LoVo (cell line): Measurements from ENCODE around the gene SSNA1.

Source experiments
- DNase-seq: peaks from one replicate; pipeline ENCODE4 v3.0.0-alpha.2; 2016; ENCODE audit warnings: low spot score

The SSNA1 gene

DNA sequence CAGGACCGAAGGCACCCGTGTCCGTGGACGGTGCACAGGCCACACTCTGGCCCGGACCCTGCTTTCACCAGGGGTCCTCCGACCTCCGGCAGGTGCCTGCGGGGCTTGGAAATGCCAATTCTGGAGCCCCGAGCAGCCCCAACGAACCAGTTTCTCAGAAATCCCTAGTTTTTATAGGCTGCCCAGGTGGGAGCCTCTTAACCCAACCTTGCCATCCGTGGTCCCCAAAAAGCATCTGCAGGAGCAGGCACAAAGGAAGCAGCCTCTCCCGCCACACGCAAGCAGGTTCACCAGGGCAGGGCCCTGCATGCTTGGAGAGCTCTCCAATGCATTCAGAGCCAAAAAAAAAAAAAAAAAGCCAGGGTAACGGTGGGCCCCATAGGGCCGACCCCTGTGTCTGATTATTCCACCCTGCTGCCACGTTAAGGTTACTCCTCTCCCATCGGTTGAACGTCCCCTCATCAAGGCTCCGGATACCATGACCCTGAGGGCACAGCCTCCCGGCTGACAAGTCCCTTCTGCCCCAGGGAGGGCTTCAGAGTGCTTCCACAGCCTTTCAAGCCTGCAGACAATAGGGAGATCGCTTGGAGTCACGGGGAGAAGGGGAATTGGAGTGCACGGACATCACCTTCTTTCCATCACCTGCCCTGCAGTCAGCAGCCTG is 12.9 kb downstream of the SSNA1 start:
- no peak for DNase-seq

DNA sequence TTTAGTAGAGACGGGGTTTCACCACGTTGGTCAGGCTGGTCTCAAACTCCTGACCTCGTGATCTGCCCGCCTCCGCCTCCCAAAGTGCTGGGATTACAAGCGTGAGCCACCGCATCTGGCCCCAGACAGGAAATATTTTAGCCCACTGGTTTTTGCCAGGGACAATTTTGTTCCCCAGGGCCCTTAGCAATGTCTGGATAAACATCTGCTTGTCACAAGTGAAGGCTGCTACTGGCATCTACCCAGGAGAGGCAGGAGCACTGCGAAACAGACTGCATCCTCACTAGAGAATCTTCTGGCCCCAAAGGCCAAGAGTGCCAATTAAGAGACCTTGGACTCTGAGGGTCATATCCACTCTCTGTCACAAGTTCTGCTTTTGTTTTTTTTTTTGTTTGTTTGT is 14.5 kb downstream of the SSNA1 start:
- DNase-seq: no peak

DNA sequence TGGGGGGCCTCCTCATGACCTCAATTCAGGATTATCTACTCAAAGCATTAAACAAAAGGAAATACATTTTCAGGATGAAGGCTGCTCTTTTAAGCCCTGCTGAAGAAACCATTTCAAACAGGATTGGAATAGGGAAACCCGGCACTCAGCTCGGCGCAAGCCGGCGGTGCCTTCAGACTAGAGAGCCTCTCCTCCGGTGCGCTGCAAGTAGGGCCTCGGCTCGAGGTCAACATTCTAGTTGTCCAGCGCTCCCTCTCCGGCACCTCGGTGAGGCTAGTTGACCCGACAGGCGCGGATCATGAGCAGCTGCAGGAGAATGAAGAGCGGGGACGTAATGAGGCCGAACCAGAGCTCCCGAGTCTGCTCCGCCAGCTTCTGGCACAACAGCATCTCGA is 16.3 kb downstream of the SSNA1 start:
- no peak for DNase-seq

DNA sequence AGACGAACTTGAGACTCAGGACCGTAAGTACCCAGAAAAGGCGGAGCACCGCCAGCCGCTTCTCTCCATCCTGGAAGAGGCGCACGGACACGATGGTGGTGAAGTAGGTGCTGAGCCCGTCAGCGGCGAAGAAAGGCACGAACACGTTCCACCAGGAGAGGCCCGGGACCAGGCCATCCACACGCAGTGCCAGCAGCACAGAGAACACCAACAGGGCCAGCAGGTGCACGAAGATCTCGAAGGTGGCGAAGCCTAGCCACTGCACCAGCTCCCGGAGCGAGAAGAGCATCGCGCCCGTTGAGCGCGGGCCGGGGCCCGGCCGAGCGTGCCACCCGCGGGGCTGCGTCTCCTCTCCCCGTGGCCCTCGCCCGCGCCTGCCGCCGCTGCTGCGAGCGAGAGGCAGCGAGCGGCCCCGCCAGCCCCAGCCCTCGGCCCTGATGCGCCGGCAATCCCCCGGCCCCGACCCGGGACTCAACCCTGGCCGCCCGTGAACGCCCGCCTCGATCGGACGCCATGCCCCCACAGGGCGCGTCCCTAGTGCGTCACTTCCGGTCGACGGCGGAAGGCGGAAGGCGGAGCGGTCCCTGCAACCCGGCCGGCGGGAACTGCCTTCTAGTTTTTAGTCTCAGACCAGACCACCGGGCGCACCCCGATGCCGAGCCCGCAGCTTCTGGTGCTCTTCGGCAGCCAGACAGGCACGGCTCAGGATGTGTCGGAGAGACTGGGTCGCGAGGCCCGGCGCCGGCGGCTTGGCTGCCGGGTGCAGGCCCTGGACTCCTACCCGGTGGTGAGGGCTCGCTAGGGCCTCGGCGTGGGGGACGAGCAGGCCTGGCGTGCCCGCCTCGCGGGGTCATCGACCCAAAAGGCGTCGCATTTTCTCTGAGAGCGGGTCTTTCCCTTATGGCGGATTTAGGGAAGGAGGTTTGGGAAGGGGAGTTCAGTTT is 16.9 kb downstream of the SSNA1 start, which contains the start of the genes NDOR1 and TMEM203:
NDOR1 (plus strand) TSS at position 575 of the 944 bp plus-strand sequence; CDS start at position 653, 78 bp downstream.
TMEM203 (minus strand) TSS at position 523 of the 944 bp plus-strand sequence; CDS start at position 289, 234 bp downstream.
- peak; percentile 87 for DNase-seq

DNA sequence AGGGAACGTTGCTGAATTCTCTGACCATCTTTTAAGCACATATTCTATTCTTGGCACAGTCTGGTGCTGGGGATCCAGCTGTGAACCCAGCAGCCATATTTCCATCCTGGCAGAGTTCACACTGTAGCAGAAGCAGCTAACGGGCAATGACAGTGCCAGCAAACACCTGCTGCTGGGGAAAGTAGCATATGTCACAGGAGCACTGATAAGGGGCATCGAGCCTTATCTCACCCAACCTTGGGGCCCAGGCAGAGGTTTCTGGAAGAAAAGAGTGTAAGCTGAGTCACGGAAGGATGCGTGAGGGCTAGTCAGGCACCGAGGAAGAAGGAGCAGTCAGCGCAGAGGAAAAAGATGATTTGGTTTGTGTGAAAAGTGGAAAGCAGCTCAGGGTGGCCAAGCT is 18.1 kb downstream of the SSNA1 start:
- DNase-seq: no peak

DNA sequence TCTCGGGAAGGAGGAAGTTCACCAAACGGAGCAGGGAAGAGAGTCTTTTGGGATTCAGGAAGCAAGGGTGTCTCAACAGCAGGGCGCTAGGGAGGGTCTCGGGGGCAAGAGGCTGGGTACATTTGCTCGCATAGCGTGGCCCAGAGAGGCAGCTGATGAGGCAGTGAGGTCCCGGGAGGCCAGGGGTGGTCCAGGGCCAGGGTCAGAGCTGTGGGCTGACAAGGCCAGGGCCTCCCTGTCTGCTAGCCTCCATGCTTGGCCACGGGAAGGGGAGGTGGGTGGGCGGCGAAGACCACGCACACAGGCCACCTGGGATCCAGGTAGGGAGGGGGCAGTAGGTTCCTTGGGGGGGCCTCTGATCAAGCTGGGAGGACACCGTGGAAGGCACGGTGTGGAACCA is 23.1 kb downstream of the SSNA1 start:
- DNase-seq: no peak

DNA sequence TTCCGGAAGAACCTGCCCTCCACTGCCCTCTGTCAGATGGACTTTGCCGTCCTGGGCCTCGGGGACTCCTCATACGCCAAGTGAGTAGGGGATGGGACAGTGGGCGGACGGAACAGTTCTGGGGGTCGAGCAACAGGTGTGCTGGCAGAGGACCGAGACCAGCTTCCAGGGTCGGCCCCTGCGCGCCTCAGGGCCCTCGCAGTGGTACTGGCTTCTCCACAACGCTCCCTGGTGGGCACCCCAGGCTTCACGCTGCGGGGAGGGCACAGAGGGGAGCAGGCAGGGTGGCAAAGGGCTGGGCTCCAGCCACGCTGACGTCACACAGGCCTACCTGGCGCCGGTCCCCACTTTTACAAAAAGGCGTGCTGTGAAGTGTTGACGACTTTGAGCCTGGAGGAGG is 24.0 kb downstream of the SSNA1 start:
- DNase-seq: no peak

DNA sequence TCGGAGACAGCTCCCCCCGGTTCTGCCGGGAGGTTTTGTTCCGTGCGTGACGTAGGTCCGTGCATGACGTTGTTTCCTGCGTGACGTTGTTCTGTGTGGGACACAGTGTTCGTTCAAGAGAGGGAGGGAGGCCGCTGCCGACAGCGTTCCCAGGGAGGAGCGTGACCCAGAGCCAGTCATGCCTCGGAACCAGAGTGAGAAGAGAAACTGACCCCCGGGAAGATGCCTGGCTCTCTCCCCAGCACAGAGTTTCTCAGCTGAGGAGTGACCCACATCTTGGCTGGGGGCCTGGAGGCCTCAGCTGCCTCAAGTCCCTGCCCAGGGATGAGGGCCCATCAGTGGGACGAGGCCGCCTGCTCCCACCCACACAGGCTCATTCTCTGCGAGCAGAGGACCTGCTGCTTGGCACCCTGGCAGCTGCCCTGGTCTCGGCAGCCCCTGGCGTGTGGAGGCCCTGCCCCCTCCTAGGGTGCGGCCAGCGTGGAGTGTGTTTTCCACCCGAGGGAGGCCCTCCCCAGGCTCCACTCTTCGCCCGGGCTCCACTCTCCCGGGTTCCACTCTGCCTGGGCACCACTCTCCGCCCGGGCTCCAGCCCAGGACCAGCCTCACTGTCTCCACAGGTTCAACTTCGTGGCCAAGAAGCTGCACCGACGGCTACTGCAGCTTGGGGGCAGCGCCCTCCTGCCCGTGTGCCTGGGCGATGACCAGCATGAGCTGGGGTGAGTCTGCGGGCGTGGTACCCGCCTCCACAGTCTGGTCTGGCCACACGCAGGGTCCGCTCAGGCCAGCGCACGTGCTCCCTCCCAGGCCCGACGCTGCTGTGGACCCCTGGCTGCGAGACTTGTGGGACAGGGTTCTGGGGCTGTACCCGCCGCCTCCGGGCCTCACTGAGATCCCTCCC is 24.9 kb downstream of the SSNA1 start:
- no peak for DNase-seq

DNA sequence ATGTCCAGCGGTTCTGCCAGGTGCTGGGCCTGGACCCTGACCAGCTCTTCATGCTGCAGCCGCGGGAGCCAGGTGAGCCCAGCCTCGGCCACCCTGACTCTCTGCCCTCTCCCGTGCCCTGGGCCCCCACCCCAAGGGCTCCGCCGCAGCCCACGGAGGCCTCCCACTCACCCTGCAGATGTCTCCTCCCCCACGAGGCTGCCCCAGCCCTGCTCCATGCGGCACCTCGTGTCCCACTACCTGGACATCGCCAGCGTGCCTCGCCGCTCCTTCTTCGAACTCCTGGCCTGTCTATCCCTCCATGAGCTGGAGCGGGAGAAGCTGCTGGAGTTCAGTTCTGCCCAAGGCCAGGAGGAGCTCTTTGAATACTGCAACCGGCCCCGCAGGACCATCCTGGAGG is 26.1 kb downstream of the SSNA1 start:
- DNase-seq: no peak

DNA sequence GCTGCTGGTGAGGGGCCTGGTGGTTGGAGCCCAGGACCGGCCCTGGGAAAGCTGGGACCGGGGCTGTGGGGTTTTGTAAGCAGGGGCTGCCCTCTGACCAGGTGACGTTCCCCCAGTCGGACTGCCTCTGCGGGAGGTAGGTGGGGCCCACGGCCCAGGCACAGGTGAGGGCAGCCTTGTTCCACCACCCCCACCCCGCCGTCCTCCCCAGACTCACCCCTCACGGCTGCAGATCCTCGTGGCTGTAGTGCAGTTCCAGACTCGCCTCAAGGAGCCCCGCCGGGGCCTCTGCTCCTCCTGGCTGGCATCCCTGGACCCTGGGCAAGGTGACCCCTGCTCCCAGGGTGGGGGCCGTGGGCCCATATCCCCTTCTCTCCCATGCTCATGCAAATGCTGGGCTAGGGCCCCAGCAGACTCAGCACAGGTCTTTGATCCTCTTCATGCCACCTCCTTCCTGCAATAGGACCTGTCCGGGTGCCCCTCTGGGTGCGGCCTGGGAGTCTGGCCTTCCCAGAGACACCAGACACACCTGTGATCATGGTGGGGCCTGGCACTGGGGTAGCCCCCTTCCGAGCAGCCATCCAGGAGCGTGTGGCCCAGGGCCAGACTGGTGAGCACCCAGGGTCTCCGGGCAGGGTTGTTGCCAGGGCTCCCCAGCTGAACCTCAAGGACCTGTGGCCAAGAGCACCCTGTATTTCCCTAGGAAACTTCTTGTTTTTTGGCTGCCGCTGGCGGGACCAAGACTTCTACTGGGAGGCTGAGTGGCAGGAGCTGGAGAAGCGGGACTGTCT is 26.9 kb downstream of the SSNA1 start:
- DNase-seq: no peak

DNA sequence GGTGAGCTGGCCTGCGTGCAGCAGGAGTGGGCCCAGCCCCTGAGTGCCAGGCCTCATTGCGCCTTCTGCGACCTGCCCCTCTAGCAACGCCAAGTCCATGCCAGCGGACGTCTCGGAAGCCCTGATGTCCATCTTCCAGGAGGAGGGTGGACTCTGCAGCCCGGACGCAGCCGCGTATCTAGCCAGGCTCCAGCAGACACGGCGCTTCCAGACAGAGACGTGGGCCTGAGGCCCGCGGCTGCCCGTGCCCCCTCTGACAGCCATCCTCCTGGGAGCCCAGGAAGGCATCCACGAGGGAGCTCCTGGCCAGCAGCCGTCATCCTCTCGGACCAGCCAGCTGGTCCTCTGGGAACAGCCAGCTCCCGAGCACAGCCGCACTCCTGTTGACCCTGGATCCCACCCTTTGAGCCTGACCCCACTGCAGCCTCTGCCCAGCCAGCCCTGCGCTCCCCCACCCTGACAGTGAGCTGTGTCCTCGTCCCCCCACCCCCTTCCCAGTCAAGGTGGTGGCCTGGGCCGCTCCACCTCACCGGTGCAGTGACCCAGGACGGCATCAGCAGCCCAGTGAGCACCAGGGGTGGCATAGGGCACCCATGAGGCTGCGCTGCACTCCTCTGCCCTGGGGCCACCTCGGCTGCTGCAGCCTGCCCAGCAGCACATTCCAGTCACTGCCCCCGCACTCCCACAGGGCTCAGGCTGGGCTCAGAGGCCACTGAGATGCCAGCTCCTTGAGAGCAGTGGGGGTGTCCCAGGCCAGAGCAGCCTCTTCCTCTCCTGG is 27.9 kb downstream of the SSNA1 start:
- DNase-seq: no peak

DNA sequence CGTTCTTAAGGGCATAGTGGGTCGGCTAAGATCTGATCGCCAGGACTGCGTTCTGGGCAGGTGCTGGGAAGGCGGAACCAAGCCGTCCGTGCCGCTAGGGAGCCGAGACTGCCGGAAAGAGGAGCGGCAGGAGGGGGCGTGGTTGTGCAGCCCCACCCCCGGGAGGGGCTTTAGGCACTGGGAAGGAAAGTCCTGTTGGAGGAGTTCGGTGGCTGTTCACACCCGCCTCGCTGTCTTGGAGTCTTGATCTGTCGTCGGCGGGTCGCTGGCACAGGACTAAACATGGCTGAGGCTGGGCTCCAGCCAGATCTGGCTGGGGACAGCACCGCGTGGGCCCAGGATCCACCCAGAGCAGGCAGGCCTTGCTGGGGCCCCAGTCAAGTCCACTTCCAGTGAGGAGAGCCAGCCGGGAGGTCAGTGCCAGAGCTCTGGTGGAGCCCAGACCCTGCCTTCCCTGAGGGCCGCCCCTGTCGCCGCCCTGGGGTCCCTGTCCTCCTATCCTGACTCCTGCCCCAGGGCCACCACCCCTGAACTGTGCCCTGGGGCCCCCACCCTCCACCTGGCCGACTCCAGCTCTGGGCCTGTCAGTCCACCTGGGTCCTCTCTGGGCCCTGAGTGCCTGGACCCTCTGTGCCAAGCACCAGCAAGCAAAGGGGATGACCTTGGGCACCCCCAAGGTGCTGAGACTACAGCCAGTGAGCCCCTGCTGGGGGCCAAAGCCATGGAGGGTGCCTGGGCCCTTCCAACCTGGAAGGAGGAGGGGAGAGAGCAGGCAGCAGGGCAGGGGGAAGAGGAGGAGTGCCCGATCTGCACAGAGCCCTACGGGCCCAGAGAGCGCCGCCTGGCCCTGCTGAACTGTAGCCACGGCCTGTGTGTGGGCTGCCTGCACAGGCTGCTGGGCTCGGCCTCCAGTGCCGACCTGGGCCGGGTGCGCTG is 29.1 kb downstream of the SSNA1 start:
- DNase-seq: peak; percentile 45

DNA sequence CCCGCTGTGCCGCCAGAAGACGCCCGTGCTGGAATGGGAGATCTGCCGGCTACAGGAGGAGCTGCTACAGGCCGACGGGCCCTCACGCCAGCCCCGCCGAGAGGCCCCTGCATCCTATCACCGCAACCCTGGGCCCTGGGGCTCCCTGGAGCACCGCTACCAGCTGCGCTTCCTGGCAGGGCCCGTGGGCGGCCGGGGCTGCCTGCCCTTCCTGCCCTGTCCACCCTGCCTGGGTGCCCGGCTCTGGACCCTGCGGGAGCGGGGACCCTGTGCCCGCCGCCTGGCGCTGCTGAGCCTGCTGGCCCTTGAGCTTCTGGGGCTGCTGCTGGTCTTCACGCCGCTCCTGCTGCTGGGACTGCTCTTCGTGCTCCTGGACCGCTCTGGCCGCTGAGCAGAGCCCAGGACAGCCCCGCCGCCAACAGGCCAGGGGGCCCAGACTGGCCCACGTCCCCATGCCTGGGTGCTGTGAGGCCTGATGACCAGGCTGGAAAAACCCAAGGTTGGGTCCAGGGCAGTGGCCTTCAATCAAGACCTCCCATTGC is 29.8 kb downstream of the SSNA1 start:
- DNase-seq: no peak

DNA sequence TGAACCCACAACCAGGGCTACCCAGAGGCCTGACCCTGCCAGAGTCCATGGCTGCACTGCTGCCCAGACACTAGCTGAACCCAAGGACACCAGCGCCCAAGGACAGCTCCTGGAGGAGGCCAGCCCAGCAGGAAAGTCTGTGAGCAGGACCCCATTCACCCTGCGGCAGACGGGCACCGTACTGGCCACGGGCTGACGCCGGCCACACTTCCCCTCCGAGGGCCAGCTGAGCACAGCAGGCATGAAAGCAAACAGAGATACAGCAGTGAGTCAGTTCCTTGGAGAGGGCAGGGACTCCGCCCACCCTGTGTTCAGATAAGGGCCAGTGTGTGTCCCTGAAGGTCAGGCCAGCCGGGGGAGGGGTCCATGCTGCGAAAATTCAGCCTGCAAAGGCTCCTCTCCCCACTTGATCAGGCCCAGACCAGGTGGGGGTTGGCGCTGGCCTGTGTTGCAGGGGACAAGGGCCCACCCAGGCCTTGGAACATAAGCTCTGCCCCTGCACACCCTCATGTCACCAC is 30.3 kb downstream of the SSNA1 start:
- peak; percentile 30 for DNase-seq

DNA sequence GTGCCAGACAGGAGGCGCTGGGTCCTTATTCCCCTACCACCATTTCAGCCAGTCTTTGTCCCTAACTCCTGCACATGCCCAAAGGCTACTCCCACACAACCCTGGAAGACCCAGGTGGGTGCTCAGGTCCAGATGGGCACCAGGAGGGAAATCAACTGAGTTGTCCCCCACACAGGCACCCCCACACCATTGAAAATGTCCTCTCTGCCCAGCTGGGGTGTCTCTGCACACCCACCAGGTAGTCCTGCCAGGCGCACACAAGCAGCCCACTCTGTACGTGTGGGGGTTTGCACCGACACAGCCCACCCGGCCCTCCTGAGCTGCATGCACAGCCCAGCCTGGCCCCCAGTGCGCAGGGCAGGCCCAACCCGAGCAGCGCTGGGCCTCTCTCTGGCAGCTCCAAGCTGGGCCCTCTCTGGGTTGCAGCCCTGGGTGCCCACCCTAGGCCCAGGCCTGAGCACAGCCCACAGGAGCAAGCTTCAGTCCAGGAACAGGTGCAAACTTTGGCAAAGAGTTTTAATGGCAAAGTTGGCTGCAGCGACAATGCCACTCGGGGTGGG is 31.4 kb downstream of the SSNA1 start:
- DNase-seq: no peak

DNA sequence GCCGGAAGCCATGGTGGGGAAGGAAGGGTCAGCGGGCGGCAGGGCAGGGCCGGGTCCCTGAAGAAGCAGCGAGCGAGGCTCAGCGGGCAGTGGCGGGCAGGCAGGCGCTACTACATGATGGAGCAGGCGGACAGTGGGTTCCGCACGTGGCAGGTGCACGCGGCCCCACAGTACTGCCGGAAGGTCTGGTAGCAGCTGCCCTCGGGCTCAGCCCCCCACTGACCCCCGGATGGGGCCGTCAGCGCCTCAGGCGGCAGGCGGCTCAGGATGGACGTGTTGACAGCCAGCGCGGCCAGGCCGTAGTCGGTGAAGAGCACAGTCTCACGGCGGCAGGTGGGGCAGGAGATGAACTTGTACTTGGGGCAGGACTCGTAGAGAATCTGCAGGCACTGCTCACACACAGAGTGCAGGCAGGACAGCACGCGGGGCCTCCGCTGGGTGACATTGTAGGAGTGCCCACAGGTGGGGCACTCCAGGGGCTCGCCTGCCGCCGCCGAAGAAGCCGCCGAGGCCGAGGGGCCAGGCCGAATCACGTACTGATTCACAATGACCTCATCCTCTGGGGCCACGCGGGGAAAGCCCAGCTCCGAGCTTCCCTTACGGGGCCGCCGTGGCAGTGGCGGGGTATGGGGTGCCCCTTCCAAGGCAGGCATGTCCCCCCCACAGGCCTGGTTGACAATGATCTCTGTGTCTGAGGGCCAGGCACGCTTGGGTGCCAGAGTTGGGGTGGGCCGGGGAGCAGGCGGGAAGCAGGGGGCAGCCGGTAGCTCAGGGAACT is 32.0 kb downstream of the SSNA1 start:
- DNase-seq: no peak

DNA sequence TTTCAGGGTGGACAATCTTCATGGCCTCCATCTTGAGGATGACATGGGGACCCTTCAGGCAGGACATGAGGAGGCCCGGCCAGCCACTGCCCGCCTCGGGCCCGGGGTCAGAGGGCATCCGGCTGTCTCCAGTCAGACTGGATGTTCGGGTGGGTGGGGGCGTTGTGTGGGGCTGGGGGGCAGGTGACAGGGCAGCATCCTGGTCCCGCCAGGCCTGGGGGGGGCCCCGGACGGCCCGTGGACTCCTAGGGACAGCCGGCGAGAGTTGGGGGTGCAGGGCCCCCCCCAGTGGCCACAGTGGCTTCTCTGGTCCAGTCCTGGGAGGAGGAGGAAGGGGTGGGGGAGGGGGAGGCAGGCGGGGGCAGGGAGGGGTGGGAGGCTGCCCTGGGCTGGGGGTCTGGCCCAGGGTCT is 32.6 kb downstream of the SSNA1 start:
- no peak for DNase-seq
